Measurements from ENCODE around the gene ZNF438. TPM values are rescaled to one million over a fixed set of nuclear protein-coding genes. Genes with fewer than 3 reads are reported as not detected.

Gene ZNF438
- polyA plus RNA-seq, 1 experiment, result 5.0 TPM

DNA sequence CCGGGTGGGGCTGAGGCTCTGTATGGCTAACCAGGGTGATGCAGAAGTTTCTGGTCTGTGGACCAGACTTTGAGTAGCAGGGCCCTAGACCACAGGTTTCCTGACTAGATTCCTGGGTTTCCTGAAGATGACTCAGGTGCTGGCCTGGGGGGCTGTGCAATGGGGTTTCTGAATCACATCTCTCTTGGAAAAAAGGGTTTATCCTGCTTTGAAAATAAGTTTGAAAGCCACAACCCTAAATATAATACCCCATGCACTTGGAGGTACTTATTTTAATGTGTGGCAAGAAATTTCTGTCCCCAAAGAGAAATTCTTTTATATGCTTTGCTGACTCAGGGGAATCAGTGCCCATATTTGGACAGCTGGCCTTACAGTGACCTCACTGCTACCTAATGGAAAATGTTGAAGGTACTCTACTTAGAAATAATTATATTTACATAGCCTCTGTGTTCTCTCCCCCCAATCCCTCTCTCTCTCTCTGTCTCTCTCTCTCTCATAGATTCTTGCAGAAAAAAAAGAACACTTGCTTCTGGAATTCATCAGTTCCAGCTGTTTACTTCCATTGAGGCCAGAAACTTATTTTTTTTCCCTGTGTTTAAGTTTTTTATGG is 217.7 kb downstream of the ZNF438 start:
- Histone ChIP-seq H3K4me3 (ENCODE audit: low read depth, low read length) (no peak overlapping the region), H3K9me3 (ENCODE audit: control insufficient read depth, insufficient read depth, low read length) (no peaks in the 10 kb centered on the region; the same call in 1 of the 2 replicates), H3K27me3 (ENCODE audit: control insufficient read depth, insufficient read depth, low read length) (no peaks in the 10 kb centered on the region), H3K27ac (ENCODE audit: low read depth, low read length) (peak overlapping the region; percentile 11)
- no peak for DNase-seq (ENCODE audit: low read depth, low spot score)
- CTCF ChIA-PET, result no interaction called here
- TF ChIP-seq, protein P1, sequence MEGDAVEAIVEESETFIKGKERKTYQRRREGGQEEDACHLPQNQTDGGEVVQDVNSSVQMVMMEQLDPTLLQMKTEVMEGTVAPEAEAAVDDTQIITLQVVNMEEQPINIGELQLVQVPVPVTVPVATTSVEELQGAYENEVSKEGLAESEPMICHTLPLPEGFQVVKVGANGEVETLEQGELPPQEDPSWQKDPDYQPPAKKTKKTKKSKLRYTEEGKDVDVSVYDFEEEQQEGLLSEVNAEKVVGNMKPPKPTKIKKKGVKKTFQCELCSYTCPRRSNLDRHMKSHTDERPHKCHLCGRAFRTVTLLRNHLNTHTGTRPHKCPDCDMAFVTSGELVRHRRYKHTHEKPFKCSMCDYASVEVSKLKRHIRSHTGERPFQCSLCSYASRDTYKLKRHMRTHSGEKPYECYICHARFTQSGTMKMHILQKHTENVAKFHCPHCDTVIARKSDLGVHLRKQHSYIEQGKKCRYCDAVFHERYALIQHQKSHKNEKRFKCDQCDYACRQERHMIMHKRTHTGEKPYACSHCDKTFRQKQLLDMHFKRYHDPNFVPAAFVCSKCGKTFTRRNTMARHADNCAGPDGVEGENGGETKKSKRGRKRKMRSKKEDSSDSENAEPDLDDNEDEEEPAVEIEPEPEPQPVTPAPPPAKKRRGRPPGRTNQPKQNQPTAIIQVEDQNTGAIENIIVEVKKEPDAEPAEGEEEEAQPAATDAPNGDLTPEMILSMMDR (IDR thresholded peaks at IDR 0.05; ENCODE audit: low read depth, low read length), result no peak
- POLR2A ChIA-PET, result no interaction called here

DNA sequence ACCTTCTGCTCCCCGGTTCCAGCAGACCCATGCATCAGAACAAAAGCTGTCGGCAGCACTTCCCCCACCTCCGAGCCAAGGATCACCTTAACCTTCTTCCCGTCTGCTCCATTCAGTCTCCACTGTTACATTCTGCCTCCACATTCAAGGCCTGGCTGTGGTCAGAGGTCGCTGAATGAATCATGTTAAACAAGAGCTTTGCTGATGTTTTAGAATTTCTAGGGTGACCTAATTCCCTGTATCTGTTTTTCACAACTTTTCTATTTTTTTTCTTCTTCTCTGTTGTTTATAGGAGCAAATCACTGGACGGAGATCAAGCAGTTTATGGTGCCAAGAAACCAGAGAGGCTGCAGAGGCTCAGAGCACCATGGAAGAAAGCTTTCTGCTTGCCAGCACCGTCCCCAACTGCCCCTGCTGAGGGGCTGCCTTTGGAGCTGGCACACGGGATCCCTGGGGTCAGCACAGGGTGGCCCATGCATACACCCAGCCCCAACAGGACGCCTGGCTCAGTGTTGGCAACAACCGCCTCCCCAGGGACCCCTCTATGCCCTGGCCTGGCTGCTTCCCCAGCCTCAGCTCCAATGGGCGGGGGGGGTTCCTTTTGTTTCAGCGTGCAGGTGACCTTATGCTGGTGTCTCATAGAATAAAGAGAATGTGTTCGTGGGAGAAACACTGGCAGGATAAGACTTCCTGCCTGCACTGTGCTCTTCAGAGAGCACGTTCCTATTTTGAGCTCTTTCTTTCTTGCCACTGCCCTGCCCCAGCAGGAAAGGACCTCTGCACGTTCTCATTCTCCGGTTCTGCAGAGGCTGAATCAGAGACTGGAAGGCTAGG is 219.4 kb downstream of the ZNF438 start:
- ChIA-PET CTCF (interaction anchor here (0.9 kb wide), 1 partner anchor 125 kb away, joined by 5 read pairs; no protein-coding TSS in a partner anchor), POLR2A (interaction anchor here (0.5 to 1.5 kb wide), 5 partner anchors 8 to 220 kb away, joined by 3 to 9 read pairs (median 4); partner anchors contain the start of gene ZNF438)
- Histone ChIP-seq H3K4me3 (ENCODE audit: low read depth, low read length) (peak overlapping the region; percentile 17; the same call in 1 of the 2 replicates), H3K27me3 (ENCODE audit: control insufficient read depth, insufficient read depth, low read length) (no peaks in the 10 kb centered on the region), H3K27ac (ENCODE audit: low read depth, low read length) (peak overlapping the region; percentile 77), H3K9me3 (ENCODE audit: control insufficient read depth, insufficient read depth, low read length) (no peaks in the 10 kb centered on the region)
- peak; percentile 80 for DNase-seq (ENCODE audit: low read depth, low spot score)
- TF ChIP-seq, protein P1 (IDR thresholded peaks at IDR 0.05; ENCODE audit: low read depth, low read length), result no peak

- Histone ChIP-seq H3K27me3 (ENCODE audit: control insufficient read depth, insufficient read depth, low read length) (no peaks in the 10 kb centered on the region), H3K27ac (ENCODE audit: low read depth, low read length) (peak overlapping the region; percentile 53), H3K9me3 (ENCODE audit: control insufficient read depth, insufficient read depth, low read length) (no peaks in the 10 kb centered on the region), H3K4me3 (ENCODE audit: low read depth, low read length) (no peak overlapping the region)
- ChIA-PET CTCF (no interaction called here), POLR2A (interaction anchor here (0.6 to 1.5 kb wide), 4 partner anchors 9 to 221 kb away, joined by 3 to 9 read pairs (median 5); partner anchors contain the start of gene ZNF438)
- TF ChIP-seq, protein P1 (IDR thresholded peaks at IDR 0.05; ENCODE audit: low read depth, low read length), result no peak
- DNase-seq (ENCODE audit: low read depth, low spot score), result no peak
Measured at GRCh38 chr10:30811276-30812017, 220.2 kb downstream of the ZNF438 start.

DNA sequence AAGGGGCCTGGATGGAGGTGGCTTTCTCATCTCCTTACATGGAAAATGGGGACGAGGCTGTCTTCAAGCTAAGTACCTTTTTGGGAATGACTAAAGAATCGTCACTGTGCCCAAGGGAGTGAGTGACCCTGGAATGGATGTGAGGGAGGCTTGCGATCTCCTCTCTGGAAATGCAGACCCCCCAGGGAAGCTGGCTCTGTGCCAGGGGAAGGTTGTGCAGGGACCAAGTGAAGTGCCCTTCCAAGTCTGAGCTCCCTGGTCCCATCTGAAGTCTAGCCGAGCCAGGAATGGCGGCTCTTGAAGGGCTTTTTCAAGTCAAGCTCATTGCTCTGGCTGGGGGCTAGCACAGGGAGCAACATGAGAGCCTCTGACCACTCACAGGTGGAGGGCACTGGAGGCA is 221.2 kb downstream of the ZNF438 start:
- Histone ChIP-seq H3K9me3 (ENCODE audit: control insufficient read depth, insufficient read depth, low read length) (no peaks in the 10 kb centered on the region), H3K4me3 (ENCODE audit: low read depth, low read length) (no peak overlapping the region), H3K27ac (ENCODE audit: low read depth, low read length) (no peak overlapping the region), H3K27me3 (ENCODE audit: control insufficient read depth, insufficient read depth, low read length) (no peaks in the 10 kb centered on the region)
- DNase-seq (ENCODE audit: low read depth, low spot score), result no peak
- ChIA-PET CTCF (no interaction called here), POLR2A (interaction anchor here (1.0 kb wide), 1 partner anchor 221 kb away, joined by 3 read pairs; the partner anchor contains the start of gene ZNF438)
- TF ChIP-seq, protein P1 (IDR thresholded peaks at IDR 0.05; ENCODE audit: low read depth, low read length), result no peak
